GM12874 (cell line): ENCODE measurements around the gene CYB5RL.

ENCODE experiments used
- CTCF ChIP-seq: IDR thresholded peaks from 2 replicates; pipeline ENCODE4 v1.5.1; 2011; ENCODE audit warnings: low read depth, mild to moderate bottlenecking, control low read depth, low read length, moderate library complexity; ENCODE audit not compliant: insufficient read depth

Gene CYB5RL

DNA sequence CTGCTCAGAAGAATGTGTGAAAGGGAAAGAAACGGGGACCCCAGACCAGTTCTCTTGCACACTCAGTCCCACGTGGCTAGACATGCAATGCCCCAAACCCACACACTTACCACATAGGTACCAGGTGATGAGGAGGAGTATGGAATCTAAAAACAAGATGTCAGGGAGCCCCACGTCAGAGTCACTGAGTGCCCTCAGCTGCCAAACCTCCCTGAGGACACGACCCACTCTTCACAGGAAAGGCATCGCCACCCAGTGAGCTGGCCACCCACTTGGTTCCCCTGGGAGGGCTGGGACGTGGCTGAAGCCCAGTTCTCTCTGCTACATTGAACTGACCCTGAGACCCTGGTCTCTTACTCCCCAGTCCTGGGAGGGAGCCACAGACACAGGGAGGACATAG, 41.5 kb upstream of the CYB5RL start:
- TF ChIP-seq CTCF, result no peak

DNA sequence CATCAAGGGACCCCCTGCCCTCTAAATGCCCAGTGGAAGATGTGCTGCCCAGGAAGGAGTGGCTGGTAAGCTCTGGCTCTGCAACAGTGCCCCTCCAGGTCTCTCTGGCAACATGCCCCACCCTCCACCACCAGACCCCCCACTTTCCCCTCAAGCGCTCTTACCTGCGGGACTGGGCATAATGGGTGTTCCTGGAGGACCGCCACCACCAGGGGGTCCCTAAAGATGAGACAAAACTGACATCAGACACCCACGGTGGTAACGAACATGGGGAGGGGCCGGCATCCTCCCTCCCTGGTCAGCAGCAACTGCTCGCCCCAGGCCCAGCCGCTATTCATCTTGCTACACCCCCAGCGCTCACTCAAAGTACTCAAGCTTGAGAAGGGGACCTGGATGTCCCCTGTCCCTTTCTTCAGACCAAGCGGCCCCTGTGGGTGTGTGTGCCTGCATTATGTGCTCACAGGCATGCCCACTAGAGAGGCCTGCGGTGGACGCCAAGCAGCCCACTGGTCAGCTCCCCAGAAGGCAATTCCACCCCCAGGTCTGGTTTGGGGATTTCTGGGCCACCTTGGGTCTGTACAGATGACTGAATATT, 41.0 kb upstream of the CYB5RL start:
- TF ChIP-seq CTCF, result no peak

DNA sequence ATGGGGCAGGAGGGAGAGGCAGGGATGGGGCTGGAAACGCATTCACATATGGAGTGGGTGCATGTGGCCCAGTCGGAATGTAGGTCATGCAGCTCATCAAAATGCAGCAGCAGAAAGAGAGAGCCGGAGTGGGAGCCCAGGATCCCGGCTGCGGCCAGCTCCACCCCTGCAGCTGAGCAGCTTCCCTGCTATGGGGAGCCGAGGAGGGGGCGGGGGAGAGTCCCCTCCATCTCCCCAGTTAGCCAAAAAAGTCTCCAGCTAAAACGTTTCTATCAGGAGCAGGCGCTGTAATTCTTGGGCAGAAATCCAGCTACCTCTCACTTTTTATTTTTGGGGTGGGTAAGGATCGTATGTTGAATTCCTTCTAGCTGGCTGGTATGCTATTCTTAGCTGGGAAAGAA, 39.8 kb upstream of the CYB5RL start:
- no peak for TF ChIP-seq CTCF

DNA sequence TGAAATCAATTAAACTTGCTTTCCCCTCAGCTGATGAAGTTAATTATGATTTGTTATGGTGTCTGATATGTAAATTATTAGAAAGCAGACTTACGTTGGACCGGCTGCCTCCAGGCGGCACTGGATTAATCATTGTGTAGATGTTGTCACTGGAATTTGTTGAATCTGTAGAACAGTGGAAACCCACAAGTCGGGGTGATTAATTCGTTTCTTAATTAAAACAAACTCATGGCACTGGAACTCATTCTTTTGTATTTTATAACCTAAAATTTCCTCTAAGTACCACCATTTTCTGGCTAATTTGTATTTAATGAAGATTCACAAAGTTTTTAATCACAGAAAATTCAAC, 39.2 kb upstream of the CYB5RL start:
- TF ChIP-seq CTCF, result no peak

DNA sequence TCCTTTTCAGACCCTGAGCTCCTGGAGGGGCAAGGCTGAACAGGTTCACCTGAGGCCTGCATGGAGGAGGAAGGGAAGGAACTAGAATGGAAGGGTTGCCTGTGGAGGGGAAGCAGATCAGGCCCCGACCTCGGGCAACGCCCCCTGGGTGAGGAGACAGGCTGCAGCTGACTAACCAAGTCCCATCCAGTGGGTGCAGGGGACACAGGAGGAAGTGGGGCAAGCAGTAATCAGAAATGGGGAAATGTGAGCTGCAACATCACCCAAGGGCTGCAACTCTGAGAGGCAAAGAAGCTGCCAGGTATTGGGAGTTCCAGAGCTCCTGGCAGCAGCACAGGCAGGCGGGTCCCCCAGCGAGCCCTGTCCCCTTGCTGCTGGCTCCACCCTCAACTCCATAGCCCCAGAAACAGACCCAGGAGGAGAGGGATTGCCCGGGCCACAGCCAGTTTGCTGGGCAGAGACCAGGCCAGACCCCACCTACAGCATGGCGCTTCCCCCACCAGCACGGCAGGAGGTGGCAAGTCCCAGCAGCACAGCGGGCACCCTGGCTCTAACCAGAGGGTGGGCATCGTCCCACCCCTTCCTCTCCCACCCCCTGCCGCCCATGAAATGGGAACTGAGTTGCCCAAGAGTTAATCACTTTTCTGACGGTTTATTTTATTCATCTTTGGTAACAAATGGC, 38.7 kb upstream of the CYB5RL start:
- TF ChIP-seq CTCF, result no peak

DNA sequence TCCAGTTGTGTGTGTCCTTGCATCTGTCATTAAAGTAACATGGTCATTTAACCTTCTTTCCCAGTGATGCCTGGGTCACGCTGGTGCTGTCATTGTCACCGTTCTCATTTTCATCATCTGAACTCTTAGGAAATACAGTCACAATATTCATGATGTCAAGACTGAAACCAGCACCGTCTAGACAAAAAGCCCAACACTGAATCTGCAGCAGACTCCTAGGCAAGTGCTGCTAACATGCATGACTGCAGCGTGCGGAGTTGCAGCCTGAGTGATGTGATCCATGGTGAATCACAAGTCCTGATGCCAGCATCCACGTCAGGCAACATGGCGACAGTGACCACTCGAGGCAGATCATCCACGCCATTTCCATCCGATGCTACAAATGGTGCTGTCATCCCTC, 37.8 kb upstream of the CYB5RL start:
- TF ChIP-seq CTCF, result no peak

GRCh38 chr1:54234284-54234683, 34.5 kb upstream of the CYB5RL start:
- TF ChIP-seq CTCF, result no peak
